ENCODE measurements around the gene OR52K1.

The OR52K1 gene

GRCh38 chr11:4460151-4460550 lies 22.3 kb upstream of the OR52K1 start:
- no peaks in the 10 kb centered on the region for H3K36me3 ChIP-seq (ENCODE audit: control insufficient read depth in 1 of 2, insufficient read depth in 2 of 2, low read length in 2 of 2)
- peaks cover 0 to 10% of the 10 kb centered on the region in 2 donors for H3K9me3 ChIP-seq (ENCODE audit: control insufficient read depth in 1 of 2, low read length in 2 of 2)
- no peak overlapping the region for H3K27ac ChIP-seq (ENCODE audit: low read depth, low read length)
- no peak overlapping the region for H3K4me3 ChIP-seq (ENCODE audit: low read depth in 1 of 2, low read length in 2 of 2)
- no peak overlapping the region for H3K9ac ChIP-seq (ENCODE audit: low read depth in 1 of 2, low read length in 2 of 2)
- no peaks in the 10 kb centered on the region for H3K27me3 ChIP-seq (ENCODE audit: control insufficient read depth in 1 of 2, insufficient read depth in 2 of 2, low read length in 2 of 2)
- H3K4me1 ChIP-seq (ENCODE audit: control insufficient read depth in 1 of 2, insufficient read depth in 2 of 2, low read length in 2 of 2): no peaks in the 10 kb centered on the region

- Histone ChIP-seq H3K27ac (ENCODE audit: low read depth, low read length) (no peak overlapping the region), H3K9ac (ENCODE audit: low read depth in 1 of 2, low read length in 2 of 2) (no peak overlapping the region), H3K4me3 (ENCODE audit: low read depth in 1 of 2, low read length in 2 of 2) (no peak overlapping the region), H3K27me3 (ENCODE audit: control insufficient read depth in 1 of 2, insufficient read depth in 2 of 2, low read length in 2 of 2) (no peaks in the 10 kb centered on the region), H3K36me3 (ENCODE audit: control insufficient read depth in 1 of 2, insufficient read depth in 2 of 2, low read length in 2 of 2) (no peaks in the 10 kb centered on the region), H3K4me1 (ENCODE audit: control insufficient read depth in 1 of 2, insufficient read depth in 2 of 2, low read length in 2 of 2) (peaks cover 6 to 7% of the 10 kb centered on the region in 2 donors), H3K9me3 (ENCODE audit: control insufficient read depth in 1 of 2, low read length in 2 of 2) (peaks cover 0 to 10% of the 10 kb centered on the region in 2 donors)
These were observed 18.0 kb upstream of the OR52K1 start for GRCh38 chr11:4464216-4465159.

DNA sequence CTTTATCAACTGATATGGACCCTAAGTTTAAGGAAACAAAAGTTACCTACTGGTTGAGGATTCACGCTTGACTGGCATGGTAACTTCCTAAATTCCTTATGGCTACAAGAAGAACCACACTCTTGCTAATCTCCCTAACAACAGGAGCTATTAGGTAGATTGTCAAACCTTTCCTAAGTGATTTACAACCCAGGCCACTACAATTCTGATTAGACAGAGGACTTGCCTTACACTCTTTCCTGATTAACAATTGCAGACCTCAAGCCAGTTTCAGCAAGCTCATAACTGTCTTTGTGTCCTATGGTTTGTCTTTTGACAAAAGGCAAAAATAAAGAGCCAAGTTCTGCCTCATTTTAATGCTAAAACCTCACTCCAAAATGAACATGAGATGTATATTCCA lies 17.0 kb upstream of the OR52K1 start:
- Histone ChIP-seq H3K4me3 (ENCODE audit: low read depth in 1 of 2, low read length in 2 of 2) (no peak overlapping the region), H3K4me1 (ENCODE audit: control insufficient read depth in 1 of 2, insufficient read depth in 2 of 2, low read length in 2 of 2) (peaks cover 6 to 7% of the 10 kb centered on the region in 2 donors), H3K9me3 (ENCODE audit: control insufficient read depth in 1 of 2, low read length in 2 of 2) (peaks cover 0 to 10% of the 10 kb centered on the region in 2 donors), H3K9ac (ENCODE audit: low read depth in 1 of 2, low read length in 2 of 2) (no peak overlapping the region), H3K27ac (ENCODE audit: low read depth, low read length) (no peak overlapping the region), H3K27me3 (ENCODE audit: control insufficient read depth in 1 of 2, insufficient read depth in 2 of 2, low read length in 2 of 2) (no peaks in the 10 kb centered on the region), H3K36me3 (ENCODE audit: control insufficient read depth in 1 of 2, insufficient read depth in 2 of 2, low read length in 2 of 2) (no peaks in the 10 kb centered on the region)

DNA sequence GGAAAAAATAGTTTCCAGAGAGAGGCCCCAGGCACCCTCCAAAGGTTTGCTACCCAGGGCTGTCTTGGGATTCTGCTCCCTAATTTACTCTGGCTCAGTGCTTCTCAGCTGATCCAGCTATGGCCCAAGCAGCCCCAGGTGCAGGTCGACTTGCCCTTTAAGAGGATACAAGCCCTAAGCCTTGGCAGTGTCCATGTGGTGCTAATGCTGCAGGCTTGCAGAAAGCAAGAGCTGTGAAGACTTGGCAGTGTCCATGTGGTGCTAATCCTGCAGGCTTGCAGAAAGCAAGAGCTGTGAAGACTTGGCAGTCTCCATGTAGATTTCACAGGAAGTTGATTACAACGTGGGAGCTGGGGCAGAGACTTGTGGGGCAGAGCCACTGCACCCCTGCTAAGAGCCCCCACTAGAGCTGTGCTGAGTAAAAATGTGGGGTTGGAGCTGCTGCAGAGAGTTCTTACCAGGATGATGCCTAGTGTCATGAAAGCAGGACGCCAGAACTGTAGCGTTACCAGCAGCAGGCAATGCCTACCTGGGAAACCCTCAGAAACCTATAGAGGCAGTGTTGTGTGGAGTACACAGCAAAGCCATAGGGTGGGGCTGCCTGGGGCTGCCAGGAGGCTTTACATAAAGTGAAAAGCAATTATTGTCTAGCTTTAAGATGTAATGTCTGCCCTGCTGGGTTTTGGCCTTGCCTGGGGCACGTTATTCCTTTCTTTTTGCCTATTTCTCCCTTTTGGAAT lies 16.1 kb upstream of the OR52K1 start:
- H3K27ac ChIP-seq (ENCODE audit: low read depth, low read length): no peak overlapping the region
- no peak overlapping the region for H3K9ac ChIP-seq (ENCODE audit: low read depth in 1 of 2, low read length in 2 of 2)
- H3K4me1 ChIP-seq (ENCODE audit: control insufficient read depth in 1 of 2, insufficient read depth in 2 of 2, low read length in 2 of 2): peaks cover 6 to 7% of the 10 kb centered on the region in 2 donors
- no peaks in the 10 kb centered on the region for H3K27me3 ChIP-seq (ENCODE audit: control insufficient read depth in 1 of 2, insufficient read depth in 2 of 2, low read length in 2 of 2)
- no peaks in the 10 kb centered on the region for H3K36me3 ChIP-seq (ENCODE audit: control insufficient read depth in 1 of 2, insufficient read depth in 2 of 2, low read length in 2 of 2)
- H3K4me3 ChIP-seq (ENCODE audit: low read depth in 1 of 2, low read length in 2 of 2): no peak overlapping the region
- peaks cover 0 to 10% of the 10 kb centered on the region in 2 donors for H3K9me3 ChIP-seq (ENCODE audit: control insufficient read depth in 1 of 2, low read length in 2 of 2)

DNA sequence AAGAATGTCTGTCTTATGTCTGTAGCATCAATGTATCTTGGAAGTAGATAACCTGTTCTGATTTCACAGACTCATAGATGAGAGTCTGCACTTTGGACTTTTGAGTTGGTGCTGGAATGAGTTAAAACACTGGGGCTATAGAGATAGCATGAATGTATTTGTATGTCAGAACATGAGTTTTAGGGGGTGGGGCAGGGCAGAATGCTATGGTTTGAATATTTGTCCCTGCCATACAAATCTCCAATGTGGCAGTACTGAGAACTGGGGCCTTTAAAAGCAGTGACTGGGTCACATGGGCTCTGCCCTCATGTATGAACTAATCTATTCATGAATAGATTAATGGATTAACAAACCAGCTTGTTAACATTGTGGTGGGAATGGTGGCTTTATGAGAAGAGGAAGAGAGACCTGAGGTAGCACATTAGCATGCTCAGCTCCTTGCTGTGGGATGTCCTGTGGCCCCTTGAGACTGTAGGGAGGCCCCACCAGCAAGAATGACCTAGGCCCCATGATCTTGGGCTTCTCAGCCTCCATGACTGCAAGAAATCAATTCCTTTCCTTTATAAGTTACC lies 15.5 kb upstream of the OR52K1 start:
- Histone ChIP-seq H3K9ac (ENCODE audit: low read depth in 1 of 2, low read length in 2 of 2) (no peak overlapping the region), H3K36me3 (ENCODE audit: control insufficient read depth in 1 of 2, insufficient read depth in 2 of 2, low read length in 2 of 2) (no peaks in the 10 kb centered on the region), H3K27me3 (ENCODE audit: control insufficient read depth in 1 of 2, insufficient read depth in 2 of 2, low read length in 2 of 2) (no peaks in the 10 kb centered on the region), H3K4me1 (ENCODE audit: control insufficient read depth in 1 of 2, insufficient read depth in 2 of 2, low read length in 2 of 2) (peaks cover 6 to 7% of the 10 kb centered on the region in 2 donors), H3K27ac (ENCODE audit: low read depth, low read length) (no peak overlapping the region), H3K4me3 (ENCODE audit: low read depth in 1 of 2, low read length in 2 of 2) (no peak overlapping the region), H3K9me3 (ENCODE audit: control insufficient read depth in 1 of 2, low read length in 2 of 2) (peaks cover 0 to 10% of the 10 kb centered on the region in 2 donors)

DNA sequence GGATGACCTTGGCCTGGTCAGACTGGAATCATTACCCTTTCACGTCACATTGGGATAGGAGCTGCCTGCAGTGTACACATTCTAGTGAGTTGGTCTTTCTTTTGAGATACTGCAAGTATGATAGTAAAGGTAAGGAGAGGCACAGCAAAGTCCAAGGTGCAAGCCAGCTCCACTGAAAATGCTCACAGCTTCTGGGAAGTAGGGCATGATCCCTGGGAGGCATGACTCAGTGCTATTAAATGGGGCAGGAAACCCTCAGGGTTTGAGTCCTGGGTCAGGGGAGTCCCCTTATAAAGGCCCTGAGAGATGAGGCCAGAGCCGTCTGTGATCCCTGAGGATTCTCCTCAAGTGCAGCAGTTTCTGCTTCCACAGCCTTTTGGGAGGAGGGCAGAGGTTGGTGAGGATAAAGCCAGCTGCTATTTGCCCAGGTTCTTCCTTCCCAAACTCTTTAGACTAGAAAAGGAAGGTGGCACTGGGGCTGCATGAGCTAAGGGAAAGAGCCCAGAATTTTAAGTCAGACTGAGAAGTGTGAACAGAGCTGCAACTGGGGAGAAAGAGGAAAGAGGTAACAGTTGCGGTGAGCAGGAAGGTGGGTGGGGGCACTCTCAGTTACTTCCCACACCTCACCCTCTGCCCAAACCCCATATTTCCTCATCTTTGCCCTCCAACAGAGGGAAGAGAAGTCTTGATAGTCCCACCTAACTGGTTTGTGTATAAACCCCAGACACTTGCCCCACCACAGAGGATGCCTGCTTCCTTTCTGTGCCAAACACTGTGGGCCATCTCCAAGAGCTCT lies 14.4 kb upstream of the OR52K1 start:
- H3K27ac ChIP-seq (ENCODE audit: low read depth, low read length): no peak overlapping the region
- no peak overlapping the region for H3K4me3 ChIP-seq (ENCODE audit: low read depth in 1 of 2, low read length in 2 of 2)
- peaks cover 0 to 10% of the 10 kb centered on the region in 2 donors for H3K9me3 ChIP-seq (ENCODE audit: control insufficient read depth in 1 of 2, low read length in 2 of 2)
- no peaks in the 10 kb centered on the region for H3K36me3 ChIP-seq (ENCODE audit: control insufficient read depth in 1 of 2, insufficient read depth in 2 of 2, low read length in 2 of 2)
- H3K9ac ChIP-seq (ENCODE audit: low read depth in 1 of 2, low read length in 2 of 2): no peak overlapping the region
- H3K27me3 ChIP-seq (ENCODE audit: control insufficient read depth in 1 of 2, insufficient read depth in 2 of 2, low read length in 2 of 2): no peaks in the 10 kb centered on the region
- peaks cover 6 to 7% of the 10 kb centered on the region in 2 donors for H3K4me1 ChIP-seq (ENCODE audit: control insufficient read depth in 1 of 2, insufficient read depth in 2 of 2, low read length in 2 of 2)

- Histone ChIP-seq H3K4me3 (ENCODE audit: low read depth in 1 of 2, low read length in 2 of 2) (no peak overlapping the region), H3K27me3 (ENCODE audit: control insufficient read depth in 1 of 2, insufficient read depth in 2 of 2, low read length in 2 of 2) (no peaks in the 10 kb centered on the region), H3K9me3 (ENCODE audit: control insufficient read depth in 1 of 2, low read length in 2 of 2) (no peaks in the 10 kb centered on the region), H3K9ac (ENCODE audit: low read depth in 1 of 2, low read length in 2 of 2) (no peak overlapping the region), H3K36me3 (ENCODE audit: control insufficient read depth in 1 of 2, insufficient read depth in 2 of 2, low read length in 2 of 2) (no peaks in the 10 kb centered on the region), H3K4me1 (ENCODE audit: control insufficient read depth in 1 of 2, insufficient read depth in 2 of 2, low read length in 2 of 2) (no peaks in the 10 kb centered on the region), H3K27ac (ENCODE audit: low read depth, low read length) (no peak overlapping the region)
These were observed 2.8 kb upstream of the OR52K1 start for GRCh38 chr11:4479644-4480043.

DNA sequence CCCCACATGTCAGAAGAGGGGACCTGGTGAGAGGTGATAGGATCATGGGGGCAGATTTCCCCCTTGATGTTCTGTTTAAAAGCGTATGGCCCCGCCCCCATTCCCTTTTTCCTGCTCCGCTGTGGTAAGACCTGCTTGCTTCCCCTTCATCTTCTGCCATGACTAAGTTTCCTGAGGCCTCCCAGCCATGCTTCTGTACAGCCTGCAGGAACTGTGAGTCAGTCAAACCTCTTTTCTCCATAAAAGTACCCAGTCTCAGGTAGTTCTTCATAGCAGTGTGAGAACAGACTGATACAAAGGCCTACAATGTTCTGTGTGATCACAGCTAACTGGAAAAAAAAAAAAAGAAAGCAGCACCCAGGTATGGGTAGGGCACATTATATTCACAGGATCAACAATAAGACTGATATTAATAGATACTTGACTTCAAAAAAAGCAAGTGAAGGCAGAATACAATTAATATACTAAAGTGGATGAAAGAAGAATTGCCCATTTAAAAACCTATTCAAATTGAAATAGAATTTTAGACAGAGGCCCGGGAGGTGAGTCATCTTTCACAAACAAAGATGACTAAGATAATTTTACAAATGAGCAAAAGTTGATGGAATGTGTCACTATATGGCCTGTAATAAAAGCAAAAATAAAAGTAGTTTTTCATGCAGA lies 1.7 kb upstream of the OR52K1 start:
- Histone ChIP-seq H3K36me3 (ENCODE audit: control insufficient read depth in 1 of 2, insufficient read depth in 2 of 2, low read length in 2 of 2) (no peaks in the 10 kb centered on the region), H3K9ac (ENCODE audit: low read depth in 1 of 2, low read length in 2 of 2) (no peak overlapping the region), H3K27ac (ENCODE audit: low read depth, low read length) (no peak overlapping the region), H3K4me3 (ENCODE audit: low read depth in 1 of 2, low read length in 2 of 2) (no peak overlapping the region), H3K4me1 (ENCODE audit: control insufficient read depth in 1 of 2, insufficient read depth in 2 of 2, low read length in 2 of 2) (no peaks in the 10 kb centered on the region), H3K9me3 (ENCODE audit: control insufficient read depth in 1 of 2, low read length in 2 of 2) (no peaks in the 10 kb centered on the region), H3K27me3 (ENCODE audit: control insufficient read depth in 1 of 2, insufficient read depth in 2 of 2, low read length in 2 of 2) (no peaks in the 10 kb centered on the region)

DNA sequence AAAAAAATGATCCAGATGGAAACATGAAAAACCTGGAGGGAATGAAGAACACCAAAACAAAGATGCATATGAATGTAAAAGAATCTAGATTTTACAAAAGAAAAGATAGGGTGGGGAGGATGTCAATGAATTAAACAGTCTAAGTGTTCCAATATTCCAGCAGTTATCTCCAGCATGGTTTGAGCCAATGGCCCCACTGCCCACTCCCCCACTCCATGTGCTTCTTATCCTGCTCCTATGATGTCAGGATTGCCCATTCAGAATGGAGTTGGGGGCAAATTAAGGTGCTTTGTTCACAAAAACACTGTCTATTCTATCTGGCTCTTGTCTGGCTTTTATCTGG lies 1.2 kb upstream of the OR52K1 start:
- Histone ChIP-seq H3K27ac (ENCODE audit: low read depth, low read length) (no peak overlapping the region), H3K4me1 (ENCODE audit: control insufficient read depth in 1 of 2, insufficient read depth in 2 of 2, low read length in 2 of 2) (no peaks in the 10 kb centered on the region), H3K4me3 (ENCODE audit: low read depth in 1 of 2, low read length in 2 of 2) (no peak overlapping the region), H3K9ac (ENCODE audit: low read depth in 1 of 2, low read length in 2 of 2) (no peak overlapping the region), H3K9me3 (ENCODE audit: control insufficient read depth in 1 of 2, low read length in 2 of 2) (no peaks in the 10 kb centered on the region), H3K27me3 (ENCODE audit: control insufficient read depth in 1 of 2, insufficient read depth in 2 of 2, low read length in 2 of 2) (no peaks in the 10 kb centered on the region), H3K36me3 (ENCODE audit: control insufficient read depth in 1 of 2, insufficient read depth in 2 of 2, low read length in 2 of 2) (no peaks in the 10 kb centered on the region)
